ENCODE measurements around the gene TMTC2.

- no peak for TF ChIP-seq CTCF (IDR thresholded peaks at IDR 0.05; ENCODE audit: low read depth, low read length)
- TF ChIP-seq EZH2phosphoT487 (IDR thresholded peaks at IDR 0.05; ENCODE audit: low read depth), result no peak
These were observed 189.4 kb downstream of the TMTC2 start for GRCh38 chr12:82876075-82876474.
